K562 (cell line): ENCODE measurements around the gene CUL9. TPM values are rescaled to one million over a fixed set of nuclear protein-coding genes. Genes with fewer than 3 reads are reported as not detected.

Experiments used
- CBFB ChIP-seq: sonication (generic); formaldehyde crosslinking; IDR thresholded peaks from 2 replicates; pipeline ENCODE4 v1.4.0; 2020; ENCODE audit warnings: mild to moderate bottlenecking, missing genetic modification reagents
- DEAF1 ChIP-seq: fragments of 450-650 bp; formaldehyde crosslinking; IDR thresholded peaks from 2 replicates; pipeline ENCODE4 v1.4.0; 2020; ENCODE audit warnings: mild to moderate bottlenecking, moderate library complexity
- GATAD2A ChIP-seq: fragments of 450-650 bp; IDR thresholded peaks from 2 replicates; pipeline ENCODE4 v1.6.1; 2017
- GATAD2B ChIP-seq: fragments of 450-650 bp; IDR thresholded peaks from 2 replicates; pipeline ENCODE4 v1.6.1; 2017; ENCODE audit warnings: mild to moderate bottlenecking, borderline replicate concordance
- GTF2B ChIP-seq: IDR thresholded peaks from 2 replicates; pipeline ENCODE4 v1.6.1; 2011; ENCODE audit not compliant: insufficient read length; ENCODE audit errors: extremely low read depth
- MCM7 ChIP-seq, 2 experiments: fragments of 450-650 bp; IDR thresholded peaks; 2 replicates each; pipeline ENCODE4 v1.6.1; 2016 to 2018
- POLR2AphosphoS2 ChIP-seq: IDR thresholded peaks from 2 replicates; pipeline ENCODE4 v1.6.1; 2012; ENCODE audit warnings: low read length, improper control_type of control experiment
- SFPQ ChIP-seq: fragments of 200-400 bp; formaldehyde crosslinking; IDR thresholded peaks from 2 replicates; pipeline ENCODE4 v1.6.1; 2017; ENCODE audit warnings: mild to moderate bottlenecking, low read depth, low read length, moderate library complexity
- SREBF1 ChIP-seq: fragments of 150-350 bp; IDR thresholded peaks from 2 replicates; pipeline ENCODE4 v1.6.1; 2014; ENCODE audit warnings: antibody characterized with exemption, low read depth, low read length, borderline replicate concordance
- TRIM28 ChIP-seq: fragments of 450-650 bp; IDR thresholded peaks from 2 replicates; pipeline ENCODE4 v1.6.1; 2017
- ZBTB17 ChIP-seq: fragments of 450-650 bp; formaldehyde crosslinking; IDR thresholded peaks from 2 replicates; pipeline ENCODE4 v1.4.0; 2020; ENCODE audit warnings: mild to moderate bottlenecking
- ZMIZ1 ChIP-seq, 2 experiments: fragments of 150-350 bp in 1 of 2; IDR thresholded peaks; 2 replicates each; pipeline ENCODE4 v1.6.1; 2012 to 2016; ENCODE audit warnings: low read depth in 2 of 2, low read length in 2 of 2, mild to moderate bottlenecking in 1 of 2, moderate library complexity in 1 of 2
- ZNF121 ChIP-seq: sonication (generic); formaldehyde crosslinking; conservative IDR thresholded peaks from 2 replicates; pipeline ENCODE4 v1.8.0; 2022; ENCODE audit warnings: missing genetic modification reagents
- ZNF165 ChIP-seq: fragments of 250-450 bp; sonication (Bioruptor Pico); IDR thresholded peaks from 2 replicates; pipeline ENCODE4 v1.4.0; 2020; ENCODE audit warnings: borderline replicate concordance
- ZNF395 ChIP-seq: fragments of 200-800 bp; sonication (Bioruptor generic); IDR thresholded peaks from 2 replicates; pipeline ENCODE4 v1.6.1; 2017; ENCODE audit warnings: missing genetic modification characterization, missing compliant biosample characterization
- ZNF431 ChIP-seq: sonication (generic); formaldehyde crosslinking; IDR thresholded peaks from 2 replicates; pipeline ENCODE4 v1.8.0; 2022; ENCODE audit warnings: mild to moderate bottlenecking, missing genetic modification reagents
- ZNF586 ChIP-seq: fragments of 450-650 bp; formaldehyde crosslinking; conservative IDR thresholded peaks from 2 replicates; pipeline ENCODE4 v1.4.0; 2020; ENCODE audit warnings: mild to moderate bottlenecking, moderate library complexity
- ZNF830 ChIP-seq: fragments of 250-450 bp; sonication (Bioruptor Pico); IDR thresholded peaks from 2 replicates; pipeline ENCODE4 v1.5.0; 2021; ENCODE audit warnings: mild to moderate bottlenecking
- ZZZ3 ChIP-seq: fragments of 450-650 bp; IDR thresholded peaks from 2 replicates; pipeline ENCODE4 v1.6.1; 2016; ENCODE audit warnings: antibody characterized with exemption, mild to moderate bottlenecking, moderate library complexity
- polyA plus RNA-seq, 8 experiments: library from polyadenylated mRNA; depleted of rRNA in 4 of 8; stranded (reverse) in 5 of 8; unstranded in 3 of 8; fragments of >200 nt; fragmentation: Nextera tagmentation in 2 of 8; fragmentation: Illumina TruSeq in 1 of 8; extraction: Ambion mirVana in 2 of 8; extraction: Trizol in 1 of 8; gene quantifications; 2 replicates each; pipeline versions ENCODE4 v1.2.1 to v1.2.3, GENCODE V29; 2011 to 2014; ENCODE audit warnings: inconsistent platforms in 1 of 8, missing spikeins in 1 of 8
- total RNA-seq, 7 experiments: library from RNA; depleted of rRNA in 6 of 7; stranded (reverse); fragments of >200 nt in 6 of 7; fragmentation: Illumina TruSeq in 2 of 7; extraction: Trizol in 2 of 7; gene quantifications; 2 replicates each; pipeline versions ENCODE4 v1.2.1 to v1.2.3, GENCODE V29; 2011 to 2021; ENCODE audit warnings: low replicate concordance in 1 of 7

CUL9 gene
- total and polyA plus RNA-seq, 9 of the 15 experiments (the other 6 are each of a cell fraction or from before 2014, with no cell fraction given): 0.50 to 20.7 (median 6.6) TPM

GRCh38 chr6:43247114-43247999, 65.4 kb downstream of the CUL9 start (continued):
- TF ChIP-seq ZNF830 (CRISPR knock-in tag): no peak
- TF ChIP-seq ZNF395 (CRISPR knock-in tag): peak; percentile 67; the same call in 1 of the 2 replicates
- no peak for TF ChIP-seq ZNF586 (CRISPR knock-in tag)
- no peak for TF ChIP-seq GATAD2A
- TF ChIP-seq POLR2AphosphoS2: no peak
- TF ChIP-seq SFPQ: no peak
- no peak for TF ChIP-seq CBFB (CRISPR knock-in tag)
- no peak for TF ChIP-seq DEAF1 (CRISPR knock-in tag)
- TF ChIP-seq ZNF165 (CRISPR knock-in tag): no peak
- no peak for TF ChIP-seq GATAD2B
- no peak for TF ChIP-seq ZNF121 (CRISPR knock-in tag)
- no peak for TF ChIP-seq ZZZ3
- TF ChIP-seq ZBTB17 (CRISPR knock-in tag): peak; percentile 24; the same call in 1 of the 2 replicates
- peak; percentile 51; the same call in 1 of the 2 replicates for TF ChIP-seq SREBF1
- peak; percentile 55; the same call in 1 of the 2 replicates for TF ChIP-seq ZNF431
- TF ChIP-seq MCM7 (IDR thresholded peaks at IDR 0.05): no peak
- TF ChIP-seq TRIM28: no peak
- 0 out of 4 replicates have a peak, but pooled peaks have one; percentile 22 to 53 for TF ChIP-seq ZMIZ1 (IDR thresholded peaks at IDR 0.05; ENCODE audit: low read depth in 2 of 2, low read length in 2 of 2)
- no peak for TF ChIP-seq GTF2B
